Epithelial cell of proximal tubule (primary cell): ENCODE results near the gene ZNF148. TPM values are rescaled to one million over a fixed set of nuclear protein-coding genes. Genes with fewer than 3 reads are reported as not detected.
"Not testable (repeated sequence)": the region's sequence is repeated elsewhere in the genome, so short reads cannot be mapped to it uniquely, and the experiment has no call there.

Experiments
- DNase-seq: peaks from one replicate; pipeline ENCODE4 v3.0.0-alpha.2; 2011; ENCODE audit warnings: low read depth
- H3K4me3 ChIP-seq: 2 replicates; pipeline ENCODE4 v1.5.1; 2011; ENCODE audit warnings: low read depth, mild to moderate bottlenecking, low read length
- total RNA-seq: library from RNA; depleted of rRNA; stranded (reverse); fragments of >200 nt; gene quantifications from 2 replicates; pipeline ENCODE4 v1.2.3, GENCODE V29; 2015
- TF ChIP-seq, protein P1 (sequence below): conservative IDR thresholded peaks from 2 replicates; pipeline ENCODE4 v1.5.1; 2012; ENCODE audit warnings: low read depth, mild to moderate bottlenecking, low read length

ZNF148 gene
- total RNA-seq, 1 donor from 2014 or later = 16.3 TPM

GRCh38 chr3:125403789-125404188, 28.7 kb upstream of the ZNF148 start:
- TF ChIP-seq, protein P1, sequence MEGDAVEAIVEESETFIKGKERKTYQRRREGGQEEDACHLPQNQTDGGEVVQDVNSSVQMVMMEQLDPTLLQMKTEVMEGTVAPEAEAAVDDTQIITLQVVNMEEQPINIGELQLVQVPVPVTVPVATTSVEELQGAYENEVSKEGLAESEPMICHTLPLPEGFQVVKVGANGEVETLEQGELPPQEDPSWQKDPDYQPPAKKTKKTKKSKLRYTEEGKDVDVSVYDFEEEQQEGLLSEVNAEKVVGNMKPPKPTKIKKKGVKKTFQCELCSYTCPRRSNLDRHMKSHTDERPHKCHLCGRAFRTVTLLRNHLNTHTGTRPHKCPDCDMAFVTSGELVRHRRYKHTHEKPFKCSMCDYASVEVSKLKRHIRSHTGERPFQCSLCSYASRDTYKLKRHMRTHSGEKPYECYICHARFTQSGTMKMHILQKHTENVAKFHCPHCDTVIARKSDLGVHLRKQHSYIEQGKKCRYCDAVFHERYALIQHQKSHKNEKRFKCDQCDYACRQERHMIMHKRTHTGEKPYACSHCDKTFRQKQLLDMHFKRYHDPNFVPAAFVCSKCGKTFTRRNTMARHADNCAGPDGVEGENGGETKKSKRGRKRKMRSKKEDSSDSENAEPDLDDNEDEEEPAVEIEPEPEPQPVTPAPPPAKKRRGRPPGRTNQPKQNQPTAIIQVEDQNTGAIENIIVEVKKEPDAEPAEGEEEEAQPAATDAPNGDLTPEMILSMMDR = peak; percentile 34
- no peak for DNase-seq
- no peak overlapping the region for H3K4me3 ChIP-seq

- no peak for DNase-seq
- no peak overlapping the region for H3K4me3 ChIP-seq
- TF ChIP-seq, protein P1 = no peak
These were observed 27.5 kb upstream of the ZNF148 start for GRCh38 chr3:125402639-125403038.

GRCh38 chr3:125401402-125401801, 26.3 kb upstream of the ZNF148 start:
- no peak overlapping the region for H3K4me3 ChIP-seq
- TF ChIP-seq, protein P1 = no peak
- DNase-seq = no peak

DNA sequence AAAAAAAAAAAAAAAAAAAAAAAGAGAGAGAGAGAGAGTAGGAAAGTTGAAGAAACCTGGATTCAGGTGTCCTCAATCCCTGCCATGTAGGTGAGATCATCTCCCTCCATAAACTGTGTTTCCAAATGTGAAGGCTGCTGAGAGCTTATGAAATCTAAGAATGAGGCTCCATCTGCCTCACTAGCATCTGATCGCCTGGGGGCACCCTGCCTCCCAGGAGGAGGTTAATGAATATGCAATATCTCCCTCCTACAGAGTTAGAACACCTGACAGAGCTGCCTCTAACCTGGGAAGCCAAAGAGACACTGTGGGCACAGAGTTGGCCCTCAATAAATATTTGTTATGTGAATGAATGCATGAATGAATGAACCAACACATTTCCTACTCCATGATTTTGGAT, 23.8 kb upstream of the ZNF148 start:
- TF ChIP-seq, protein P1 = peak; percentile 29
- no peak overlapping the region for H3K4me3 ChIP-seq
- DNase-seq = no peak

GRCh38 chr3:125395091-125395490, 20.0 kb upstream of the ZNF148 start:
- DNase-seq = no peak
- TF ChIP-seq, protein P1 = no peak
- H3K4me3 ChIP-seq = no peak overlapping the region

DNA sequence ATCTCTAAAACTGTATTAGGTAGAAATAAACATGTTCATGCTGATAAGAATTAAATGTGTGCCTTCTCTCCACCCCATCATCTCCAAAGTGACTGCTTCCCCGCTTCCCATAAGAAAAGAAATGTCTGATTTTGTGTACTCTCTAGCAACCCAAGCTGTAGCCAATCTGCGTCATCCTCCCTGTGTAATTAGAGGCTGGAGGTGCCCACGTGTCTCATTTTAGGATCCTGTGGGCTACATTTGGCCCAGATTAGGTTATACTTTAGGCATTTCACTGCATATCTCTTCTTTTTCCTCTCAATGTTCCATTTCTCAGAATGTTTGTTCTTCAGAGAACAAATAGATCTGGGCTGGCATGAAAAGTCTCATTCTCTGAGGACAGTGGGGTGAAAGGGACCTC, 19.3 kb upstream of the ZNF148 start:
- TF ChIP-seq, protein P1 = no peak
- no peak for DNase-seq

GRCh38 chr3:125389282-125389681, 14.2 kb upstream of the ZNF148 start:
- no peak for DNase-seq
- no peak overlapping the region for H3K4me3 ChIP-seq
- TF ChIP-seq, protein P1 = no peak

More for the DNA sequence above, 19.3 kb upstream of the ZNF148 start:
- no peak overlapping the region for H3K4me3 ChIP-seq

GRCh38 chr3:125388369-125388768, 13.2 kb upstream of the ZNF148 start:
- DNase-seq, H3K4me3 ChIP-seq: not testable (repeated sequence)
